IMR-90 (cell line): Measurements from ENCODE around the gene CC2D1A. TPM values are rescaled to one million over a fixed set of nuclear protein-coding genes. Genes with fewer than 3 reads are reported as not detected.

Source experiments
- ATAC-seq: fragments of 200-7000 bp; cut with Tn5 transposase; 2 replicates; pipeline ENCODE4 v1.9.1; 2020; ENCODE audit warnings: low read depth, mild to moderate bottlenecking, moderate library complexity
- BruUV-seq: library from RNA; stranded (reverse); fragments of 400-500 nt; replicated peaks from 2 replicates; lab custom pipeline; 2021; lab: Mats Ljungman, UMichigan
- CTCF ChIA-PET: fragments of 300-600 bp; formaldehyde crosslinking; extraction: SDS; loops from one replicate; lab custom pipeline; 2021; ENCODE audit warnings: antibody characterized with exemption; lab: Yijun Ruan, JAX
- POLR2A ChIA-PET: fragments of 300-600 bp; sonication (Branson Sonifier 250); formaldehyde crosslinking; loops from one replicate; lab custom pipeline; 2022; ENCODE audit warnings: antibody characterized with exemption; ENCODE audit not compliant: unreplicated experiment; lab: Charles Lee
- DNase-seq: peaks from one replicate; pipeline ENCODE4 v3.0.0; 2013
- H2AFZ ChIP-seq: replicated peaks from 2 replicates; pipeline ENCODE3; 2013; ENCODE audit warnings: low read length, mild to moderate bottlenecking; ENCODE audit not compliant: poor library complexity
- H2AK5ac ChIP-seq: 2 replicates; pipeline ENCODE4 v1.6.1; 2013; ENCODE audit warnings: low read depth, low read length, inconsistent platforms
- H2AK9ac ChIP-seq: replicated peaks from 2 replicates; pipeline ENCODE3; 2013; ENCODE audit warnings: mild to moderate bottlenecking, low read depth, low read length, moderate library complexity; ENCODE audit not compliant: poor library complexity
- H2BK120ac ChIP-seq: 2 replicates; pipeline ENCODE4 v1.6.1; 2013; ENCODE audit warnings: low read depth, low read length, inconsistent platforms
- H2BK15ac ChIP-seq: 3 replicates; pipeline ENCODE4 v1.6.1; 2013; ENCODE audit warnings: low read depth, low read length, inconsistent platforms
- H2BK20ac ChIP-seq: 2 replicates; pipeline ENCODE4 v1.6.1; 2013; ENCODE audit warnings: low read depth, mild to moderate bottlenecking, inconsistent platforms, low read length, moderate library complexity
- H2BK5ac ChIP-seq: 2 replicates; pipeline ENCODE4 v1.6.1; 2013; ENCODE audit warnings: mild to moderate bottlenecking, low read depth, low read length, inconsistent platforms; ENCODE audit not compliant: poor library complexity, severe bottlenecking
- H3K14ac ChIP-seq: replicated peaks from 2 replicates; pipeline ENCODE4 v1.6.1; 2013; ENCODE audit warnings: low read depth, low read length, inconsistent platforms
- H3K18ac ChIP-seq: 2 replicates; pipeline ENCODE4 v1.6.1; 2013; ENCODE audit warnings: low read depth, low read length, control low read depth
- H3K23ac ChIP-seq: 2 replicates; pipeline ENCODE4 v1.6.1; 2013; ENCODE audit warnings: low read depth, low read length, inconsistent platforms
- H3K27ac ChIP-seq: 2 replicates; pipeline ENCODE4 v1.5.1; 2013; ENCODE audit warnings: mild to moderate bottlenecking, control low read depth, low read length; ENCODE audit not compliant: insufficient read depth
- H3K27me3 ChIP-seq: 2 replicates; pipeline ENCODE4 v1.6.1; 2013; ENCODE audit warnings: low read length; ENCODE audit not compliant: control insufficient read depth, insufficient read depth
- H3K36me3 ChIP-seq: 2 replicates; pipeline ENCODE4 v1.6.1; 2013; ENCODE audit warnings: low read length, mixed read lengths; ENCODE audit not compliant: control insufficient read depth, insufficient read depth
- H3K4ac ChIP-seq: 2 replicates; pipeline ENCODE4 v1.6.1; 2013; ENCODE audit warnings: low read depth, low read length, inconsistent platforms
- H3K4me1 ChIP-seq: 2 replicates; pipeline ENCODE4 v1.6.1; 2013; ENCODE audit warnings: low read length, mixed read lengths; ENCODE audit not compliant: control insufficient read depth, insufficient read depth
- H3K4me2 ChIP-seq: 2 replicates; pipeline ENCODE4 v1.6.1; 2013; ENCODE audit warnings: low read depth, mild to moderate bottlenecking, control low read depth, low read length, moderate library complexity
- H3K4me3 ChIP-seq: 2 replicates; pipeline ENCODE4 v1.5.1; 2013; ENCODE audit warnings: low read depth, mild to moderate bottlenecking, control low read depth, low read length, moderate library complexity; ENCODE audit not compliant: insufficient read depth
- H3K56ac ChIP-seq: 2 replicates; pipeline ENCODE4 v1.6.1; 2013; ENCODE audit warnings: low read length, inconsistent platforms; ENCODE audit not compliant: insufficient read depth; ENCODE audit errors: extremely low read depth
- H3K79me1 ChIP-seq, 2 experiments: 2 replicates each; pipeline ENCODE4 v1.6.1; 2013; ENCODE audit warnings: low read length in 2 of 2, inconsistent platforms in 1 of 2, low read depth in 1 of 2
- H3K9ac ChIP-seq: 2 replicates; pipeline ENCODE4 v1.6.1; 2013; ENCODE audit warnings: low read depth, low read length, control low read depth
- H3K9me1 ChIP-seq: 2 replicates; pipeline ENCODE4 v1.6.1; 2013; ENCODE audit warnings: low read length, inconsistent platforms; ENCODE audit not compliant: insufficient read depth
- H3K9me3 ChIP-seq: 2 replicates; pipeline ENCODE4 v1.6.1; 2013; ENCODE audit warnings: low read length; ENCODE audit not compliant: control insufficient read depth, insufficient read depth
- H4K20me1 ChIP-seq: 2 replicates; pipeline ENCODE4 v1.6.1; 2013; ENCODE audit warnings: low read length, inconsistent platforms; ENCODE audit not compliant: insufficient read depth
- H4K5ac ChIP-seq: 2 replicates; pipeline ENCODE4 v1.6.1; 2013; ENCODE audit warnings: mild to moderate bottlenecking, low read depth, low read length, control low read depth
- H4K8ac ChIP-seq, 2 experiments: 2 replicates each; pipeline ENCODE4 v1.6.1; 2013; ENCODE audit warnings: low read depth in 2 of 2, low read length in 2 of 2, control low read depth in 1 of 2, inconsistent platforms in 1 of 2
- H4K91ac ChIP-seq: 2 replicates; pipeline ENCODE4 v1.6.1; 2013; ENCODE audit warnings: low read depth, low read length, inconsistent platforms; ENCODE audit not compliant: insufficient read depth
- BHLHE40 ChIP-seq: fragments of 150-350 bp; IDR thresholded peaks from 2 replicates; pipeline ENCODE4 v1.6.1; 2016; ENCODE audit warnings: mild to moderate bottlenecking, low read depth, low read length
- CEBPB ChIP-seq: IDR thresholded peaks from 2 replicates; pipeline ENCODE4 v1.6.1; 2012; ENCODE audit warnings: low read depth, low read length, improper control_type of control experiment
- CHD1 ChIP-seq: IDR thresholded peaks from 2 replicates; pipeline ENCODE4 v1.6.1; 2012; ENCODE audit warnings: low read depth, low read length, improper control_type of control experiment
- FOS ChIP-seq: fragments of 150-350 bp; IDR thresholded peaks from 2 replicates; pipeline ENCODE4 v1.6.1; 2016; ENCODE audit warnings: low read depth, low read length
- MAFK ChIP-seq: IDR thresholded peaks from 2 replicates; pipeline ENCODE4 v1.6.1; 2012; ENCODE audit warnings: low read depth, low read length, improper control_type of control experiment
- MAZ ChIP-seq: IDR thresholded peaks from 2 replicates; pipeline ENCODE4 v1.6.1; 2012; ENCODE audit warnings: low read depth, mild to moderate bottlenecking, low read length, improper control_type of control experiment, moderate library complexity, borderline replicate concordance
- MXI1 ChIP-seq: IDR thresholded peaks from 2 replicates; pipeline ENCODE4 v1.6.1; 2012; ENCODE audit warnings: low read depth, mild to moderate bottlenecking, low read length, moderate library complexity, borderline replicate concordance
- NFE2L2 ChIP-seq: fragments of 150-350 bp; IDR thresholded peaks from 2 replicates; pipeline ENCODE4 v1.6.1; 2016; ENCODE audit warnings: low read depth, mild to moderate bottlenecking, low read length
- POLR2A ChIP-seq: IDR thresholded peaks from 2 replicates; pipeline ENCODE4 v1.6.1; 2012; ENCODE audit warnings: mild to moderate bottlenecking, low read depth, low read length
- RAD21 ChIP-seq: IDR thresholded peaks from 2 replicates; pipeline ENCODE4 v1.6.1; 2012; ENCODE audit warnings: low read length, improper control_type of control experiment
- RCOR1 ChIP-seq: IDR thresholded peaks from 2 replicates; pipeline ENCODE4 v1.6.1; 2012; ENCODE audit warnings: mild to moderate bottlenecking, low read length, improper control_type of control experiment; ENCODE audit not compliant: insufficient replicate concordance
- RFX5 ChIP-seq: IDR thresholded peaks from 2 replicates; pipeline ENCODE4 v1.8.0; 2012; ENCODE audit warnings: low read depth, mild to moderate bottlenecking, low read length, moderate library complexity
- SMC3 ChIP-seq: fragments of 150-350 bp; IDR thresholded peaks from 2 replicates; pipeline ENCODE4 v1.6.1; 2016; ENCODE audit warnings: low read depth, mild to moderate bottlenecking, antibody characterized with exemption, low read length, moderate library complexity
- WGBS, 2 experiments: methylation state at CpG; one replicate each; pipeline versions ENCODE4 v1.1.5 to v1.1.7; 2013; ENCODE audit warnings: missing lambda C conversion rate in 2 of 2; ENCODE audit not compliant: insufficient read length in 1 of 2; ENCODE audit errors: extremely low coverage in 2 of 2; 5-methylcytosine and 5-hydroxymethylcytosine counted together
- dilution Hi-C: fragments of 300-500 bp; cut with HindIII; formaldehyde crosslinking; loops from one replicate; pipeline ENCODE4 v1.14.3; 2018; ENCODE audit warnings: low sequenced_read_pairs; ENCODE audit not compliant: unreplicated experiment
- in situ Hi-C: fragments of 300-500 bp; cut with MboI; formaldehyde crosslinking; loops from 3 replicates; pipeline ENCODE4 v1.14.3; 2019; ENCODE audit warnings: low sequenced_read_pairs, inconsistent platforms, mixed read lengths
- intact Hi-C: fragments of 100-400 bp; cut with micrococcal nuclease; formaldehyde crosslinking; loops from 2 replicates; pipeline ENCODE4 v1.10.0; 2022
- polyA plus RNA-seq, 3 experiments: library from polyadenylated mRNA; depleted of rRNA; stranded (reverse); fragments of >200 nt; gene quantifications; 2 replicates each; pipeline ENCODE4 v1.2.3, GENCODE V29; 2012; ENCODE audit warnings: low replicate concordance in 1 of 3
- total RNA-seq: library from RNA; depleted of rRNA; stranded (reverse); fragments of >200 nt; gene quantifications from 2 replicates; pipeline ENCODE4 v1.2.3, GENCODE V29; 2012
- TF ChIP-seq, protein P1 (sequence below): fragments of 150-350 bp; IDR thresholded peaks from 2 replicates; pipeline ENCODE4 v1.6.1; 2016; ENCODE audit warnings: low read depth, mild to moderate bottlenecking, low read length, moderate library complexity, borderline replicate concordance
- TF ChIP-seq, protein P2 (sequence below): conservative IDR thresholded peaks from 2 replicates; pipeline ENCODE4 v1.5.1; 2012; ENCODE audit warnings: mild to moderate bottlenecking, low read depth, low read length, improper control_type of control experiment
- TF ChIP-seq, protein P3 (sequence below): fragments of 150-350 bp; IDR thresholded peaks from 2 replicates; pipeline ENCODE4 v1.6.1; 2017; ENCODE audit warnings: mild to moderate bottlenecking, antibody characterized with exemption, low read length, low read depth

The CC2D1A gene
- total and polyA plus RNA-seq, 2 of the 4 experiments (the other 2 are of a cell fraction), result 4.1 to 14.7 TPM

DNA sequence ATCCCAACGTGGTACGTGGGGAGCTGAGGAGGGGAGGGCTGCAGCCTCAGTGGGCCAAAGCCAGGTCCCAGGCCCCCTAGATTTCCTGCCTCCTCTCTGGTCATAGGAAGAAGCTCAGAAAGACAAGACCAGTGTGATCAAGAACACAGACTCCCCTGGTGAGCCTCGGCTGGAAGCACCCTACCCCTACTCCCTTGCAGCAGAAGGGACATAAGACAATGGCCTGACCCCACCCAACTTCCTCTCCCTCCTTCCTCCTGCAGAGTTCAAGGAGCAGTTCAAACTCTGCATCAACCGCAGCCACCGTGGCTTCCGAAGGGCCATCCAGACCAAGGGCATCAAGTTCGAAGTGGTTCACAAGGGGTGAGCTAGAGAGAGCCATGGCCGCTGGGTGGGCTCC lies 20.7 kb downstream of the CC2D1A start:
- CTCF ChIA-PET, result no interaction called here
- H3K9ac ChIP-seq, result no peak overlapping the region
- 80% methylated on average over 1 of the region's 8 CpGs; no CpG with 5 or more reads in 1 of the 2 experiments for WGBS, 2 experiments
- no peak overlapping the region for H3K4ac ChIP-seq
- H3K79me1 ChIP-seq, result no peaks in the 10 kb centered on the region
- H2AK5ac ChIP-seq, result no peak overlapping the region
- H3K9me3 ChIP-seq, result no peaks in the 10 kb centered on the region
- TF ChIP-seq, protein P1, sequence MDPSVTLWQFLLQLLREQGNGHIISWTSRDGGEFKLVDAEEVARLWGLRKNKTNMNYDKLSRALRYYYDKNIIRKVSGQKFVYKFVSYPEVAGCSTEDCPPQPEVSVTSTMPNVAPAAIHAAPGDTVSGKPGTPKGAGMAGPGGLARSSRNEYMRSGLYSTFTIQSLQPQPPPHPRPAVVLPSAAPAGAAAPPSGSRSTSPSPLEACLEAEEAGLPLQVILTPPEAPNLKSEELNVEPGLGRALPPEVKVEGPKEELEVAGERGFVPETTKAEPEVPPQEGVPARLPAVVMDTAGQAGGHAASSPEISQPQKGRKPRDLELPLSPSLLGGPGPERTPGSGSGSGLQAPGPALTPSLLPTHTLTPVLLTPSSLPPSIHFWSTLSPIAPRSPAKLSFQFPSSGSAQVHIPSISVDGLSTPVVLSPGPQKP, result no peak
- no peak for TF ChIP-seq CHD1
- TF ChIP-seq POLR2A, result no peak
- TF ChIP-seq CEBPB, result no peak
- no peak for TF ChIP-seq BHLHE40
- no peak for TF ChIP-seq SMC3
- no peak for TF ChIP-seq RFX5
- TF ChIP-seq, protein P2, sequence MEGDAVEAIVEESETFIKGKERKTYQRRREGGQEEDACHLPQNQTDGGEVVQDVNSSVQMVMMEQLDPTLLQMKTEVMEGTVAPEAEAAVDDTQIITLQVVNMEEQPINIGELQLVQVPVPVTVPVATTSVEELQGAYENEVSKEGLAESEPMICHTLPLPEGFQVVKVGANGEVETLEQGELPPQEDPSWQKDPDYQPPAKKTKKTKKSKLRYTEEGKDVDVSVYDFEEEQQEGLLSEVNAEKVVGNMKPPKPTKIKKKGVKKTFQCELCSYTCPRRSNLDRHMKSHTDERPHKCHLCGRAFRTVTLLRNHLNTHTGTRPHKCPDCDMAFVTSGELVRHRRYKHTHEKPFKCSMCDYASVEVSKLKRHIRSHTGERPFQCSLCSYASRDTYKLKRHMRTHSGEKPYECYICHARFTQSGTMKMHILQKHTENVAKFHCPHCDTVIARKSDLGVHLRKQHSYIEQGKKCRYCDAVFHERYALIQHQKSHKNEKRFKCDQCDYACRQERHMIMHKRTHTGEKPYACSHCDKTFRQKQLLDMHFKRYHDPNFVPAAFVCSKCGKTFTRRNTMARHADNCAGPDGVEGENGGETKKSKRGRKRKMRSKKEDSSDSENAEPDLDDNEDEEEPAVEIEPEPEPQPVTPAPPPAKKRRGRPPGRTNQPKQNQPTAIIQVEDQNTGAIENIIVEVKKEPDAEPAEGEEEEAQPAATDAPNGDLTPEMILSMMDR, result no peak
- TF ChIP-seq MXI1, result no peak
- TF ChIP-seq NFE2L2, result no peak
- TF ChIP-seq, protein P3, sequence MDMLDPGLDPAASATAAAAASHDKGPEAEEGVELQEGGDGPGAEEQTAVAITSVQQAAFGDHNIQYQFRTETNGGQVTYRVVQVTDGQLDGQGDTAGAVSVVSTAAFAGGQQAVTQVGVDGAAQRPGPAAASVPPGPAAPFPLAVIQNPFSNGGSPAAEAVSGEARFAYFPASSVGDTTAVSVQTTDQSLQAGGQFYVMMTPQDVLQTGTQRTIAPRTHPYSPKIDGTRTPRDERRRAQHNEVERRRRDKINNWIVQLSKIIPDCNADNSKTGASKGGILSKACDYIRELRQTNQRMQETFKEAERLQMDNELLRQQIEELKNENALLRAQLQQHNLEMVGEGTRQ, result no peak
- no peak for TF ChIP-seq RAD21
- TF ChIP-seq MAFK, result no peak
- TF ChIP-seq MAZ, result no peak
- no peak for TF ChIP-seq FOS
- no peak for TF ChIP-seq RCOR1
- H2AK9ac ChIP-seq, result no peak overlapping the region
- H4K91ac ChIP-seq, result no peak overlapping the region
- H4K20me1 ChIP-seq, result no peaks in the 10 kb centered on the region
- H2BK120ac ChIP-seq, result no peak overlapping the region
- H3K4me3 ChIP-seq, result no peak overlapping the region
- H3K23ac ChIP-seq, result no peak overlapping the region
- no peaks in the 10 kb centered on the region for H3K27me3 ChIP-seq
- DNase-seq (no peak), ATAC-seq (no peak)
- in situ Hi-C loops, result no loop called here
- no peak overlapping the region for H3K14ac ChIP-seq
- H3K36me3 ChIP-seq, result peaks cover 50% of the 10 kb centered on the region
- intact Hi-C loops, result no loop called here
- no peak overlapping the region for H3K56ac ChIP-seq
- dilution Hi-C loops, result no loop called here
- H2BK15ac ChIP-seq, result no peak overlapping the region
- H4K8ac ChIP-seq, result no peak overlapping the region
- no TSS peak for BruUV-seq
- H3K4me1 ChIP-seq, result no peaks in the 10 kb centered on the region
- H4K5ac ChIP-seq, result no peak overlapping the region
- H3K4me2 ChIP-seq, result no peak overlapping the region
- no peak overlapping the region for H2AFZ ChIP-seq
- H3K27ac ChIP-seq, result no peak overlapping the region
- no peak overlapping the region for H2BK20ac ChIP-seq
- POLR2A ChIA-PET, result no interaction called here
- H3K9me1 ChIP-seq, result no peaks in the 10 kb centered on the region
- H2BK5ac ChIP-seq, result no peak overlapping the region
- H3K18ac ChIP-seq, result no peak overlapping the region
